SU-DHL-6 (cell line): ENCODE data around the gene POLK.

Source experiments
- H2AFZ ChIP-seq: fragments of 200-600 bp; sonication (generic); 2 replicates; pipeline ENCODE4 v1.6.1; 2014; ENCODE audit warnings: low read depth, mild to moderate bottlenecking, moderate library complexity, mixed read lengths, antibody characterized with exemption, low read length; ENCODE audit not compliant: severe bottlenecking
- H3F3A ChIP-seq: fragments of 200-600 bp; shearing (Covaris generic); 2 replicates; pipeline ENCODE4 v1.6.0; 2016; ENCODE audit warnings: antibody characterized with exemption, mild to moderate bottlenecking; ENCODE audit not compliant: insufficient read depth
- H3K27ac ChIP-seq: fragments of 200-600 bp; sonication (generic); 2 replicates; pipeline ENCODE4 v1.5.1; 2016; ENCODE audit warnings: low read depth, mild to moderate bottlenecking, low read length, moderate library complexity, mixed read lengths
- H3K27me3 ChIP-seq: fragments of 200-600 bp; sonication (generic), shearing (Covaris generic); 2 replicates; pipeline ENCODE4 v1.6.0; 2014; ENCODE audit warnings: mild to moderate bottlenecking, low read length
- H3K36me3 ChIP-seq: fragments of 200-600 bp; sonication (generic); 2 replicates; pipeline ENCODE4 v1.6.1; 2014; ENCODE audit warnings: mild to moderate bottlenecking, low read length, mixed read lengths
- H3K4me2 ChIP-seq: fragments of 300-600, 200-600 bp; shearing (Covaris generic), sonication (generic); 2 replicates; pipeline ENCODE4 v1.6.0; 2014; ENCODE audit warnings: low read length, low read depth, mild to moderate bottlenecking; ENCODE audit not compliant: poor library complexity, severe bottlenecking
- H3K4me3 ChIP-seq: fragments of 200-600 bp; sonication (generic); 2 replicates; pipeline ENCODE4 v1.5.1; 2014; ENCODE audit warnings: antibody characterized with exemption, low read length, mild to moderate bottlenecking, mixed read lengths; ENCODE audit not compliant: insufficient read depth, poor library complexity, severe bottlenecking
- H3K79me2 ChIP-seq: fragments of 200-600 bp; sonication (generic); 2 replicates; pipeline ENCODE4 v1.6.1; 2014; ENCODE audit warnings: mild to moderate bottlenecking, low read length, moderate library complexity; ENCODE audit not compliant: insufficient read depth
- H3K9ac ChIP-seq: fragments of 200-600 bp; sonication (generic); 2 replicates; pipeline ENCODE4 v1.7.0; 2014; ENCODE audit warnings: mild to moderate bottlenecking, low read length
- H3K9me2 ChIP-seq: fragments of 200-600 bp; sonication (generic); replicated peaks from 2 replicates; pipeline ENCODE4 v1.6.1; 2014; ENCODE audit warnings: low read length; ENCODE audit not compliant: insufficient read depth
- H3K9me3 ChIP-seq: fragments of 200-600 bp; sonication (generic); 2 replicates; pipeline ENCODE4 v1.6.1; 2014; ENCODE audit warnings: low read length, mixed read lengths; ENCODE audit not compliant: insufficient read depth
- H4K20me1 ChIP-seq: fragments of 200-600 bp; sonication (generic); 2 replicates; pipeline ENCODE4 v1.6.1; 2014; ENCODE audit warnings: low read depth, mild to moderate bottlenecking, antibody characterized with exemption, low read length, moderate library complexity, mixed read lengths
- CTCF ChIP-seq: fragments of 200-600 bp; sonication (generic); IDR thresholded peaks from one replicate; pipeline ENCODE4 v1.5.1; 2017; ENCODE audit warnings: antibody characterized with exemption, mild to moderate bottlenecking, low read length, moderate library complexity; ENCODE audit not compliant: insufficient read depth, poor library complexity, severe bottlenecking
- EZH2phosphoT487 ChIP-seq: fragments of 200-600 bp; sonication (generic), shearing (Covaris generic); conservative IDR thresholded peaks from 2 replicates; pipeline ENCODE4 v1.6.1; 2018; ENCODE audit warnings: mild to moderate bottlenecking, antibody characterized with exemption, low read length, moderate library complexity, mixed read lengths

POLK gene

GRCh38 chr5:75546830-75547229 lies 35.1 kb downstream of the POLK start:
- Histone ChIP-seq H3K4me3 (no peak overlapping the region), H3K27me3 (no peaks in the 10 kb centered on the region), H3K9me2 (no peaks in the 10 kb centered on the region), H3K27ac (no peak overlapping the region), H3K79me2 (peaks cover 26% of the 10 kb centered on the region), H3K9ac (no peak overlapping the region), H3K4me2 (no peak overlapping the region), H3K9me3 (no peaks in the 10 kb centered on the region), H2AFZ (no peak overlapping the region), H3K36me3 (peaks cover 4% of the 10 kb centered on the region; the same call in 1 of the 2 replicates), H3F3A (no peaks in the 10 kb centered on the region), H4K20me1 (no peaks in the 10 kb centered on the region)
- no peak for TF ChIP-seq CTCF
- no peak for TF ChIP-seq EZH2phosphoT487

GRCh38 chr5:75547812-75548211 lies 36.1 kb downstream of the POLK start:
- no peak overlapping the region for H3K4me2 ChIP-seq
- no peak overlapping the region for H2AFZ ChIP-seq
- no peaks in the 10 kb centered on the region for H3K9me2 ChIP-seq
- no peak overlapping the region for H3K4me3 ChIP-seq
- H3K79me2 ChIP-seq = peaks cover 22% of the 10 kb centered on the region
- H3K36me3 ChIP-seq = peaks cover 10% of the 10 kb centered on the region
- H4K20me1 ChIP-seq = no peaks in the 10 kb centered on the region
- H3K9me3 ChIP-seq = no peaks in the 10 kb centered on the region
- TF ChIP-seq CTCF (no peak), EZH2phosphoT487 (no peak)
- H3K9ac ChIP-seq = no peak overlapping the region
- H3K27me3 ChIP-seq = no peaks in the 10 kb centered on the region
- H3K27ac ChIP-seq = no peak overlapping the region
- H3F3A ChIP-seq = no peaks in the 10 kb centered on the region

- Histone ChIP-seq H2AFZ (no peak overlapping the region), H3K4me2 (no peak overlapping the region), H3K27me3 (no peaks in the 10 kb centered on the region), H3K9me3 (no peaks in the 10 kb centered on the region), H3K36me3 (peaks cover 19% of the 10 kb centered on the region), H3K9ac (no peak overlapping the region), H4K20me1 (no peaks in the 10 kb centered on the region), H3K4me3 (no peak overlapping the region), H3K79me2 (peaks cover 15% of the 10 kb centered on the region), H3K9me2 (no peaks in the 10 kb centered on the region), H3F3A (no peaks in the 10 kb centered on the region), H3K27ac (no peak overlapping the region)
- TF ChIP-seq EZH2phosphoT487 (no peak), CTCF (no peak)
Measured at GRCh38 chr5:75550597-75550996, 38.9 kb downstream of the POLK start.
